ENCODE data around the gene RAB1B.

DNA sequence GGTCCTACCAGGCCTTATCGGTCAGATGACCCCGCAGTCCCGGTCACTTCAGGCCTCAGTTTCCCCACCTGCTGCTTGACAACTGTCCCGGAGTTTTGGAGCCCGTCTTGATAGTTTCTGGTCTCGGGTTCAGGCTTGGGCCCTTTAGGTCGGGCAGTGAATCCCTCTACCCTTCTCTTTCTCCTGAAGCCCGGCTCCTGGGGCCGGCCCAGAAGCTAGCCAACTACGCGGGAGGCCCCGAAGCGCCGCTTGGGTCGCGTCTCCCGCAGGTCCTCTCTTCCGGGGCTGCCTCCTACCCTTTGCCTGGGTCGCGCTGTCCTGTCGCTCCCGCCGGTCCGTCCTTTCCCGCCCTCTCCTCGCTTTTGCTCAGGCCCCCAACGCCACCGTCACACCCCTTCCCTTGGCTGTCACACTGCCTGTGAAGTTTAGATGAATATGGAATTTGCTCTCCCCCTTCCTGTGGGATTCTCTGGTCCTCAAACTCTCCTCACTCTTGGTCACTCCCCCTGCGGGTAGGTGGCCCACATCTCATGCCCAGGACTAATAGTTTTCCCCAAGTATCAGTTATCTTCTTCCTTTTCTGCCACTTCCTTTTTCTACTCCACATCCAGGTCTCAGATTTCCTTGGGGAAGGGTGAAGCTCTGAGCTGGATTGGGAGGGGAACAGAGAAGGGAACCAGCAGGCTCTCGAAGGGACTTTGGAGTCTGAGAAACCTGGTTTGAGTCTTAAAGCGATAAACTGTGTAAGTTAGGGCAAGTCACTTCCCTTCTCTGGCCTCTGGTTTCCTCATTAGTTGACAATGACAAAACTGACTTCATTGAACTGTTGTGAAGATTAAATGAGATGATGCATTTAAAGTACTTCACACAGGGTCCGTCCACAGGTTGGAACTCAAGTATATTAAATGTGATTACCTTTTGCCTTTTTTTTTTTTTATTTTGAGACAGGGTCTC lies 790 bp downstream of the RAB1B start:
- TF ChIP-seq POLR2AphosphoS5 (IDR thresholded peaks at IDR 0.05), result no peak
- no peak for TF ChIP-seq POLR2A (IDR thresholded peaks at IDR 0.05)
- TF ChIP-seq, protein P1, sequence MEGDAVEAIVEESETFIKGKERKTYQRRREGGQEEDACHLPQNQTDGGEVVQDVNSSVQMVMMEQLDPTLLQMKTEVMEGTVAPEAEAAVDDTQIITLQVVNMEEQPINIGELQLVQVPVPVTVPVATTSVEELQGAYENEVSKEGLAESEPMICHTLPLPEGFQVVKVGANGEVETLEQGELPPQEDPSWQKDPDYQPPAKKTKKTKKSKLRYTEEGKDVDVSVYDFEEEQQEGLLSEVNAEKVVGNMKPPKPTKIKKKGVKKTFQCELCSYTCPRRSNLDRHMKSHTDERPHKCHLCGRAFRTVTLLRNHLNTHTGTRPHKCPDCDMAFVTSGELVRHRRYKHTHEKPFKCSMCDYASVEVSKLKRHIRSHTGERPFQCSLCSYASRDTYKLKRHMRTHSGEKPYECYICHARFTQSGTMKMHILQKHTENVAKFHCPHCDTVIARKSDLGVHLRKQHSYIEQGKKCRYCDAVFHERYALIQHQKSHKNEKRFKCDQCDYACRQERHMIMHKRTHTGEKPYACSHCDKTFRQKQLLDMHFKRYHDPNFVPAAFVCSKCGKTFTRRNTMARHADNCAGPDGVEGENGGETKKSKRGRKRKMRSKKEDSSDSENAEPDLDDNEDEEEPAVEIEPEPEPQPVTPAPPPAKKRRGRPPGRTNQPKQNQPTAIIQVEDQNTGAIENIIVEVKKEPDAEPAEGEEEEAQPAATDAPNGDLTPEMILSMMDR (IDR thresholded peaks at IDR 0.05), result no peak
- TF ChIP-seq EP300 (IDR thresholded peaks at IDR 0.05), result no peak
